NCI-H187 (cell line): ENCODE results near the gene WNT2.
"Not testable (repeated sequence)": the region's sequence is repeated elsewhere in the genome, so short reads cannot be mapped to it uniquely, and the experiment has no call there.

Source experiments
- DNase-seq, 2 experiments: peaks; one replicate each; lab custom pipeline; 2025; lab: John Stamatoyannopoulos, UW

WNT2 gene

DNA sequence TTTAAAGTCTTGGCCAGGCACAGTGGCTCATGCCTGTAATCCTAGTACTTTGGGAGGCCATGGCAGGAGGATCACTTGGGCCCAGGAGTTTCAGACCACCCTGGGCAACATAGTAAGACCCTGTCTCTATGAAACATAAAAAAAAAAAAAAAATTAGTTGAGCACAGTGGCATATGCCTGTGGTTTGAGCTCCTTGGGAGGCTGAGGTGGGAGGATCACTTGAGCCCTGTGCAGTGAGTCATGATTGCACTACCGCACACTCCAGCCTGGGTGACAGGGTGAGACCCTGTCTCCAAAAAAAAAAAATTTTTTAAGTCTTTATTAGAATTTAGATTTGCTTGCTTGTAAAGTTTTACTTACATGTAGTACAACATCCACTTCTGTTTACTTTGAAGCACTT is 14.0 kb downstream of the WNT2 start:
- DNase-seq = no peak

DNA sequence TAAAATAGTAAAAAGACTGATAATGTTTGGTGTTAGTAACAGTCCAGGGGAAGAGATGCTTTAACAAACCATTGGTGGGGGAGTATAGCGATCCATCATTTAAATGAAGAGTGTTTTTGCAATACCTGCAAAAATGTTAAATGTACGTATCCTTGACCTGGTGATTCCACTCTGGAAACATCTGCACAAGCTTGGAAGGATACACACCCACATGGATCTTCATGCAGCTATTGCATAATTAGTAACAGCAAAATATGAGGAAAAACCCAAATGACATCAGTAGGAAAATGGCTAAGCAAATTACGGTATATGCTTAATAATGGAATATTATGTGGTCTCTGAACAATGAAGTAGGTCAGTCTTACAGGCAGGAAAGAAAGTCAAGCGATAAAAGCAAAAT is 20.5 kb downstream of the WNT2 start:
- no peak for DNase-seq

DNA sequence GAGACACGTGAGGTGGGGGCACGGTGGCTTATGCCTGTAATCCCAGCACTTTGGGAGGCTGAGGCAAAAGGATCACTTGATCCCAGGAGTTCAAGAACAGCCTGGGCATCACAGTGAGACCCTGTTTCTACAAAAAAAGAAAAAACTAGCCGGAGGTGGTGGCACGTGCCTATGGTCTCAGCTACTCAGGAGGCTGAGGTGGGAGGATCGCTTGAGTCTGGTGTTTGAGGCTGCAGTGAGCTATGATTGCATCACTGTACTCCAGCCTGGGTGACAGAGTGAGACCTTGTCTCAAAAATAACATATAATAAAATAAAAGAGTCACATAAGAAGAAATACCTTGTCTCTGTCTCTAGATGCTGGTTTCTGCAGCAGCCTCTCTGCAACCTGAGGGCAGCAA is 22.4 kb downstream of the WNT2 start:
- not testable (repeated sequence) for DNase-seq

DNA sequence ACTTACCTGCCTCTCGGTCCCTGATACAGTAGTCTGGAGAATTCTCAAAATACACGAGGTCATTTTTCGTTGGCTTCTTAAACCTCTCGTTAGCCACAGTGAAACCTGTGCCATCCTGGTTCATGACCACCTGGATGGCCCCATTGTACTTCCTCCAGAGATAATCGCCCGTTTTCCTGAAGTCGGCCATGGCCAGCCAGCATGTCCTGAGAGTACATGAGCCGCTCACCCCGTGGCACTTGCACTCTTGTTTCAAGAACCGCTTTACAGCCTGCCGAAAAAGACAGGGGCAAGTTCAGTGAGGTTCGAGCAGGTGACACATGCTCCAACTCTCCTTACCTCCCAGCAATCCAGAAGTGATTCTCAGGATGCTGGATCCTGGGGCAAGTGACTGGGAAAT is 25.3 kb downstream of the WNT2 start:
- no peak for DNase-seq

DNA sequence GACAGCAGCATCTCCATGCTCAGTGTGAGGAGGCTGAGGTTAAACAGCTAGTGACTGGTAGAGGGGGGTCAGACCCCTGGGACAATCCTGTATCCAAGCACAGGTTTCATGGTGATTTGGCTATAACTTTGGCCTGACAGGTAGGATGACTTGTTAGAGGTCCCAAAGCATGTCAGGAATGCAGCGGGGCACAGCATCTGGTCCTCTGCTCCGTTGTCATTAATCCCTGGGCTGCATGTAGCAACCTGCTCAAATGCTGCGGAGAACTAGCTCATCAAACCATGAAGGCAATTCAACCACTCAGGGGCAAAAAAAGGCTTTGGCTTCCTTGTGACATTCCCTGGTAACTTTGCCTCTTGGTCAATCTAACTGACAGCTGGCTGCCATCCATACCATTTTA is 26.8 kb downstream of the WNT2 start:
- DNase-seq = no peak

DNA sequence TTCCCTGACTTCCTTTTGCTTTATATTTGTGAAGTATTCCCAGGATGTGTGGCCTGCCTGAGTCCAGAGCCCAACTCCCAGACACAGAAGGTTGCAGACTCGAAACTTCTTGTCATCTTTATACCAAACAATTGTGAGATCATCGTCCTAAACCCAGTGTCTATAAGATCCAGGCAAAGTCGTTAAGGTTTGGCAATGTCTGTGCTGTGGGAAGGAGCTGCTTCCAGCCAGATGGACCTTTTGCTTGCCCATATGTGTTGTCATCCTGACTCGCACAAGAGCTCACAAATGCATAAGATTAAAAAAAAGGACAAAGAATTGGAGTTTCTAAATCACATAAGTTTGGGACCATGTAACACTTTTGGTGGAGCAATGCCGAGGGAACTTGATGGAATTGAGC is 37.0 kb downstream of the WNT2 start:
- no peak for DNase-seq

DNA sequence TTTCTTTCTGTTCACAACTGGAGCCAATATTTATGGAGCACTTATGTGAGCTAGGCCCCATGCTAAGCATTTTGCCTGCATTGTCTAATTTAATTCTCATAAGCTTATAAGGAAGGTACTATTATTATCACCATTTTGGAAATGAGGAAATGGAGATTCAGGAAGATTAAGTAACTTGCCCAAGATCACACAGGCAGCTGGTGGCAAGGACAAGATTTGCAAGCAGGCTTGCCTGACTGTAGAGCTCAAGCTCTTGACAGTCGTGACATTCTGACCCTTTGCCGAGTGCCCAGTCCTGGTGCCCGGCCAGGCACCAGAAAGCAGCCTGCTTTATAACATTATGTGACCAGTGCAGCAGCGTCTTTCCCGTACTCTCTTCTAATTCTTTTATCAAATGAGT is 38.2 kb downstream of the WNT2 start:
- no peak for DNase-seq

DNA sequence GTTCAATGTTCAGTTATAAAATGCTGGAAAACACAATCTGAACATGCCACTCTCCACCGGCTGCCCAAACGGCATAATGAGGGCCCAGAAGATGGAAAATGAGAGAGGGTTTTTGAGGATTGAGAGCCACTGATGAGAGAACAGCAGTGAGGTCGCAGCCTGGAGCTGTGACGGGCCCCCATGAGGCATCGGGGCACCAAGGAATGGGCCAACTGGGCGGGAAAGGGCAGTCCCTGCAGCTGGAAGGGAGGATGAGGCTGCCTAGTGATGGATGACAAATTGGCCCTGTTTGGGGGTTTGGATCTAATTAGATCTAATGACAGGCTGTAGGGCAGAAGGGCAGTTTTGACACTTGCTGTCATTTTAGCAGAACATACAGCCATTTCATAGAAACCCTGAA is 39.1 kb downstream of the WNT2 start:
- no peak for DNase-seq

DNA sequence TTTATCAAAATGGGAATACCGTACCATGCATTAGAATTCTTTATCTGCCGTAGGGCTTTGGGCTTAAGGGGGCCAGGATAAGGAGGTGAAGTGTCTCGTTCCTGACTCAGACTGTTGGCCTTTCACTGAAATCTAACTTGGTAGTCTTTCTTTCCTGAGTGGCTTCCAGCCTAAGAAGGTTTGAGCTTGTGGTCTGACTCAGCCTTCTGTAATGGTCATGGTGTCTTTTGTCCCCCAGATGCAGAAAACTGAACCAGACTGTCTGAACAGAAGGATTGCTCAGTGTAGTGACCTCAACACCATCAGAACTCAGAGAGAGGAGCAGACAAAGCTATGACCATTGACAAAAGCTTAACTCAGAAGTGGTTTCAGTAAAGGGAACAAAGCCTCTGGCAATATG is 39.5 kb downstream of the WNT2 start:
- DNase-seq = no peak

DNA sequence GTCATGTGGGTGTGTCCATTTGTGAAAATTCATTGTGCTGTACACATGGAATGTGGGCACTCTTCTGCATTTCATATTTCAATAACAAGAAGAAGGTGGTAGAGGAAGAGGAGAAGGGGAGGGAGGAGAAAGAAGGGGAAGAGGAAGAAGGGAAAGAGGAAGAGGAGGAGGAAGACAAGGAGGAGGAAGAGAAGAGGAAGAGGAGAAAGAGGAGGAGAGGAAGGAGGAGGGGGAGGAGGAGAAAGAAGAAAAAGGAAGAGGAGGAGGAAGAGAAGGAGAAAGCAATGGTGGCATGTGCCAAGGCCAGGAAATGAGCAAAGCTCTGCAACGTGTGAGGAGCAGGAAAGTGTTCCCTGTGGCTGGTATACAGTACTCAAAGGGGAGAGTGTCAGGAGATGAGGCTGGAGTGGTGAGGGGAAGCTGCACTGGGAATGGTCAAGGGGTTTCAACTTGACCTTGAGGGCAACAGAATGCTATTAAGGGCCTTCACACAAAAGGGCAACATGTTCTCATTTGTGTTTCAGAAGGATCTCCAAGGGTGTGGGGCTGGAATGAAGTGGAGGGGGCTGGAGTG is 40.5 kb downstream of the WNT2 start:
- DNase-seq = no peak

DNA sequence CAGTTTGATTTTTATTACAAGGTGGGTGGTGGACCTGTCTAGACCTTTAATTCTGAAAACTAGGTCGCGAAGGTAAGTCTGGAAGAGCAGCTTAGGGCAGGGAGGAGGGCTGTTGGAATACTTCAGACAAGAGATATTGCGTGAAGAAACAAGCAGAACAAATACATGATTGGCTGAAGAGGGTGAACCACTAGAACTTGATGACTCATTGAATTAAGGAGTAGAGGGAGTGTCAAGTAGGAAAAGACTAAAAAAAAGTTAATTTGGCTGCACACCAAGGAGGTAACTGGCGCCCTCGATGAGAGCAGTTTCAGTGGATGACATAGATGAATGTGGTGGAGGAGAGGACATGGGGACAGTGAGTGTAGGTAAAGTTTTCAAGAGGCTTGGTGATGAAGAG is 41.3 kb downstream of the WNT2 start:
- DNase-seq = no peak

DNA sequence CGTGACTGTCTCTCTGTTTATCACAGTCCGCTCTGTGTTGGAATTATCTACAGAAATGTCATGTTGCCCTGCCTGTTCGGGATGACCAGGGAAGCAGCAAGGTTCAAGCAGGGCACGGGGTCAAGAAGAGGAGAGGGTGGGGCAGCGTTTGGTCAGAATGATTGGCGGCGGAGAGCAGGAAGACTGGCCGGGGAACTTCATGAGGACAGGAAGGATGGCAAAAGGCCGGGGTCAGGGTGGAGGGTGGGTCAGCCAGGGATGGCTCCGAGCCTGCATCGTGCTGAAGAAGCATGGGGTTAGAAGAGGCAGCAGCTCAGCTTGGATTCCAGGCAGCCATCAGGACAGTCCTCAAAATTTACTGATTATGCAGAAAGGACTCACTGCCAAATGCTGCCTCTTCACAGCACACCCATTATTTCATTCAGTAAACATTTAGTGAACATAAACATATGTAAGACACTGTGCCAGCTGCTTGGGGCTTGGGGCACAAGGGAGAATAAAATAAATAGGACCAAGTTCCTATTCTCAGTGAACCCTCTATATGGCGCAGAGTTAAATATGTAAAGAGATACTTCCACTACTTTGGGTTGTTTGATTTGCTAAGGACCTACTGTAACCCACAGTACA is 42.8 kb downstream of the WNT2 start:
- DNase-seq = no peak

DNA sequence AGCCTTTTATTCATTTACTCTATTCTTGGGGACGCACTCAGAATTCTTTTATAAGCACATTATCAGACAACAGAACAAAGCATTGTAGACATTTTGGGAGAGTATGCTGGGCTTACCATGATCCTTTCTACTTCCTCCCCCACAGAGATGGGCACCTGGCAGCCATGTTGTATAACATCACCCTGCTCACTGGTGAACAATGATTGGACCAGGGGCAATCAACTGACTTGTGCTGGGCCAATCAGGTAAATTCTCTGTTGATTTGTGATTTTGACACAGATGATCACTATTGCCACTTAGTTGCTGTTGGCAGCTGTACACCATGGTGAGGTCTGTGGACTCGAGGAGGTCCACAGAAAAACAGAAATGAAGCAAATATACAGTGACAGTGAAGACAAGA is 43.7 kb downstream of the WNT2 start:
- DNase-seq = no peak

DNA sequence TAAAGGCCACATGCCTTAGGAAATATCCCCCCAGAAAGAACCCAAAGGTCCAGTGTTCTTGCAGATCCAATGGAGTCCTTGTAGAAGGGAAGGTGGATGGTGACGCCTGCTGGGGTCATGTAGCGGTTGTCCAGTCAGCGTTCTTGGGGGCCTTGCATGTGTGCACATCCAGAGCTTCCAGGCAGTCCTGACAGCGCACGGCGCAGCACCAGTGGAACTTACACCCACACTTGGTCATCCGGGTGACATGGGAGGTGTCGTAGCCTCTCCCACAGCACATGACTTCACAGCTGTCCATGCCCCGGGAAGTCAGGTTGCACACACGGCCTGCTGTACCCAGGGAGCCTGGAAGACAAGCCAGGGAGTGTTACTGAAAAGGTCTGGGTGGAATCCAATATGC is 44.8 kb downstream of the WNT2 start:
- no peak for DNase-seq

DNA sequence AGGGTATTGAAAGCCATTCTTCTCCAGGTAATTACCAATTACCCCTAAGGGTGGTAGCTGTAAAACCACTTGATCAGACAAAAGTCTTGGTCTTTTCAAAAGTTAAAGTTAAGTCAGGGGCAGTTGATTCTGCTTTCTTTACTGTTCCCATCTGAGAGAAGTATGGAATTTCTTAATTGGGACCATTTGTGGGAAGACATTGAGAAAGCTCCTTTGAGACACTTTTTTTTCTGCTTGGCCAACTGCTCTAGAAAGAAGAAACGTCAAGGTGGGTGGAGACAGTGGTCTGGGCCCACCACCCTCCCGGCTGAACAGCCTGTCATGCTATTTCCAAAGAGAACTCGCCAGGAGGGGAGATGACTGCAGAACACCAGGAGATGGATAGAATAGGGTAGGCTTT is 45.3 kb downstream of the WNT2 start:
- no peak for DNase-seq

DNA sequence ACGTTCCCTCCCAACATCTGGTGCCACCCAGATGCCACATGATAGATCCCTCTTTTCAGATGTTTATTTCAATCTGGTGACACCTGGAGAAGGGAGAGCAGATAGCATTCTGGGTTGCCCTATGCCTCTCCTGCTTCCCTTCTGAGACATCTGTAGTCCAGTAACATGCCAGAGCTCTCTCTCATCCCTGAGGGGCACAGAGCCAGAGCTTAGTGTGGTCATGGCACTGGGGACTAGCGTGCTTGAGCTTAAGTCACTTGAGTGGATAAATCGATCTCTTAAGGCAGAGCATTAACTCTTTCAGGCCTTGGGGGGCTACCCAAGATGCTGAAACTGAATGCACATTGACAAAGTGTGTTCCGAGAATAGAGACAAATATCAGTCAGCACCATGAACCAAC is 47.9 kb downstream of the WNT2 start:
- DNase-seq = no peak

DNA sequence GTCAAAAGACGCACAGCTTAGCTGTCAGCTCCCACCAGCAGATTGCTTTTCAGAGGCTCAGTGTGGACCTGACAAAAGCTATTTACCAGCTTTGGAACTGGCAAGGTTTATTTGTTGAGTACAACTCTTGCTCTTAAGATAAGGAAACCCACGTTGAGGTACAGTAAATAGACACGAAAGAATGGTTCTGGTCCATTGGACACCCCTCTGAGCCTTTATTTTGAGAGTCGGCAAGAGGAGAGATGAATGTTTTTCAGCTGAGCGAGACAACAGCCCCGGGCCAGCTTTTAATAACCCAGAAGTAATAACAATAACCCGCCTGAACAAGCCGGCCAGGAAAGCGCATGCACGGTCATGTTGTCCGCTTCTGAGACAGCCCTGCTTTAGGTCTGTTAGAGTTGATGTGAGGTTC is 49.0 kb downstream of the WNT2 start:
- peak; percentile 6 to 39 for DNase-seq

DNA sequence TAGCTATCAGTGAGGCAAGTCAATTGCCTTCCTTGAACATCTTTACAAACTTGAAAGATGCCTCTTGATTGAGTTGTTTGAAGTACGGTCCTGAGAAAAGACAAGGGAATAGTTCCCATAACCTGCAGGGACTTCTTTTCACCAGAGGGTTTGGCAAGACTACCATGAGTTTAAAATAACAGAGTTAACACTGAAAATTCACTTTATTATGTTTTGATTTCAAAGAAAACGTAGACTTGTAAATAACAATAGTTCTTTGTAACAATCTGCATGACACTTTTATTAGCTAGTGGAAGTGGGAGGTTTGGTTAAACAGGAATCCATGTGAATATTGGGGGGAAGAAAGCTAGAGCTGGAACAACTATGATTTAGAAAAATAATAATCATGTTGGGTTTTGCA is 49.5 kb downstream of the WNT2 start:
- no peak for DNase-seq

DNA sequence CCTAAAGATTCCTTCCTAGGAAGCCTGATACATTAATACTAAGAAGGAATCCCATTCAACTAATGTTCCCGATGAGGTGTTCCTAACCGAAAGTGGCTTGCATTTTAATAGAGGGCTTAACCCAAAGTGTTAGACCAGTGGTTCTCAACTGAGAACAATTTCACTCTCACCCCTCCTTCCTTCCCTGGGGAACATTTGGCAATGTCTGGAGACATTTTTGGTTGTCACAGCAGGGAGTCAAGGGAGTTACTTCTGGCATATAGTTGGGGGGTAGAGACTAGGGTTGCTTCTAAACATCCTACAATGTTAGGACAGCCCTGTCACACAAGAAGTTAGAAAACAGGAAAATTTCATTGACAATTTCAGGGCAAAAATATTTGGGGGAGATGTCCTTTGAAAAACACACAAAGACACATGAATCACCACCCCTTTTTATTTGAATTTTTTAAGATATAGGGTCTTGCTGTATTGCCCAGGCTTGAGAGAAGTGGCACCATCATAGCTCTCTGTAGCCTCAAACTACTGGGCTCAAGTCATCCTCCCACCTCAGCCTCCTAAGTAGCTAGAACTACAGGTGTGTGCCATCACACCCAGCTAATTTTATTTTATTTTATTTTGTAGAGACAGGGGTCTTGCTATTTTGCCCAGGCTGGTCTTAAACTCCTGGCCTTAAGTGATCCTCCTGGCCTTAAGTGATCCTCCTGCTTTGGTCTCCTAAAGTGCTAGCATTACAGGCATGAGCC is 50.7 kb downstream of the WNT2 start:
- no peak for DNase-seq

DNA sequence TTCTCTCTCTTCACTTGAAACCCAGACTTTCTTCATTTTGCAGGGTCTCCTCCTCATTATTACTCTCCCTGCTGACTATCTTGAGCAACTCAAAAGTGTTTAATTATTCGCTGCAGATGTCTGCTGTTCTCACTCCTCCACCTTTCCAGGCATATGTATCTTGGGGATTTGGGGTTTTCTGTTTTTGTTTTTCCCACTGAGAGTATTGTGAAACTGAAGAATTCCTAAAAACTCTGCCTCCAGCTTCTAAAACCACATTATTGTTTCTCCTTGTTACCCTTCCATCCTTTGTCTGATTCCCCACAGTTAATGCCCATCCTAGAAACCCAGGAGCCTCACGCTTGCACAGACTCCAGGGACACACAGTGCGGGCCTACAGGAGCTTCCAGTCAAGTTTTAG is 51.3 kb downstream of the WNT2 start:
- no peak for DNase-seq

DNA sequence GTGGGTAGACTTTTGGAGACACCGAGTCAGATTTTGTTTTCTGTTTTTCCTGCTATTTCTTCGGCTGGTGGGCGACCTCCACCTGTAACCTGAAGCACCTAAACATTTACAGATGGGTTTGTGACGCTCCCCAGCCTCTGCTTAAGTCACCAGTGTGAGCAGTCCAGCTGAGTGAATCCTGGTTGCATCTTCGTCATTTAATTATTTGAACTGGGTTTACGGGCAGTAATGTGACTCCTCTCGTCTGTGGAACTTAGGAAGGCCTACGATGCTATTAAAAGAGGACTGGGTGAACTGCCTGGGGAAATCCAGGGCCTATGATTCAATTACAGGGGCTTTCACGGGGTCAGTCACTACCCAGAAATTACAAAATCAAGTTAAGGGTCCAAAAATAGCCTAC is 52.5 kb downstream of the WNT2 start:
- DNase-seq = no peak

DNA sequence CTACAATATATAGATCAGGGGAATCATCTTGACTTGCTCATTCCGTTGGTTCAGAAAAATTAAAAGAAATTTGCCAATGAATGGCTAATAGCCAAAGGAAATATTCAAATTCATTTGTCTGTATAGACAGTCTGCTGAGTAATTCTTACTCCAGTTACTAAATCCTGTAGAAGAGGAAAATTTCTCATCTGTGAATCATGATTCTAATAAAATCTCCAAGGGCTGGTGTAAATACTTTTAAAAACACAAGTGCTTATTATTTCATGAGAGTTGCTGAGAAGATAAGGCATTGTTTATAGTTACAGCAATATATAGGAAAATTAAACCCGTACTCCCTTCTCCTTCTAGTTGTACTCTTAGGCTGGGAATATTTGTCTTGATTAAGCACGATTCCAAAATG is 53.0 kb downstream of the WNT2 start:
- DNase-seq = no peak

DNA sequence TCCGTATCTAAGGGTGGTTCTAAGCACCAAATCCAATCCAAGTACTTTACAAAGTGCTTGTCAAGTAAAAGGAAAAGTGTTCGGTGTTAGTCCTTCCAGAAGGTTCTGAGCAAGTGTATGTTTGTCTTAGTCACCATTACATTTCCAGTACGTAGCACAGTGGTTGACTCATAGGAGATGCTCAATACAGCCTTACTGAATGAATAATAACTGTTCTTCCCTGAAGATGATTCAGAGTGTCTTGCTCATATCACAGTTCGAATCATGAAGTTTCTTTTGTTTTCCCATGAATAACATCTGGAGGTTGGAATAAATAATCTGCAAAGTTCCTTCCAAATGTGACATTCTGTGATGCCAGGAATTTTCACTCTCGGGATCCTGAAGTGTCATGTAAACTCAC is 53.4 kb downstream of the WNT2 start:
- DNase-seq = no peak

DNA sequence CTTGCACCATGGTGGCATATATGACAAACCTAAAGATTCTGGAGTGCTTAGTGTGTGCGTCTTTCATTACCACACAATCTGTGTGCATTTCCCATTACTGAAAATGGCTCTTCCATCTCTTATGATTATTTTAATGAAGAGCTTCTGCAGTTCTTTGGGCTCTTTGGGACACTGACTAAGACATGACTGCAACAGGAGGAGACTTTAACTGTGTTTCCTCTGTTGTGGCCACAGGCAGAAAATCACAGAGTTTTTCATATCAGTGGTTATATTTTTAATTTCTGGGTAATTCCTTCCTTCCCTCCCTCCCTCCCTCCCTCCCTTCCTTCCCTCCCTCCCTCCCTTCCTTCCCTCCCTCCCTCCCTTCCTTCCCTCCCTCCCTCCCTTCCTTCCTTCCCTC is 58.1 kb downstream of the WNT2 start:
- no peak for DNase-seq
